Measurements from ENCODE around the gene PWP2.
"Not testable (repeated sequence)": the region's sequence is repeated elsewhere in the genome, so short reads cannot be mapped to it uniquely, and the experiment has no call there.

Gene PWP2

DNA sequence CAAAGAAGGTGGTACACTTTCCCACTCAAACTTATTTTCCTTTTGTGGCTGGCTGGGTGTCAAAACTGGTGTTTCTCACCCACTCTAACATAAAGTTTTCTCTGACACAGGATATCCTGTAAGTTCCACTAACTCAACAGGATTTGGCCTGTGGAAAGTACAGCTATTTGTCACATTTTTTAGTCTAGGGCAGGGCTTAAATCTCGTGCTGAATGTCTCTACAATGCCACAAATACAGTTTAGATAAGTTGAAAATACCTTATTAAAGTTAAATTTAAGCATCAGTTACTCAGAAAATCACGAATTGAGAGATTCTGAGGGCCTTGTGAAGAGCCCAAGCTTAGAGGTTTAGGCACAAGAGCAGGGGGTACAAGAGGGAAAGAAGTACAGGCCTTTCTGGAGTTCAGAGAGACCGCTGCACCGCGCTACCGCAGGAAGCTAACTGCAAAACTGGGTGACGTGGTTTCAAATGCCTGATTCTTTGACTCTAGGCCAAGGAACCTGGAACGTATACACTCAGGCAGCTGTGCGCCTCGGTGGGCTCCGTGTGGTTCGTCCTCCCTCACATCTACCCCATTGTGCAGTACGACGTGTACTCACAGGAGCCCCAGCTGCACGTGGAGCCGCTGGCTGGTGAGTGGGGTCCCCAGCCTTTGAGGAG is 23.4 kb upstream of the PWP2 start:
- peak; percentile 51 for DNase-seq (ENCODE audit: low read depth)

DNA sequence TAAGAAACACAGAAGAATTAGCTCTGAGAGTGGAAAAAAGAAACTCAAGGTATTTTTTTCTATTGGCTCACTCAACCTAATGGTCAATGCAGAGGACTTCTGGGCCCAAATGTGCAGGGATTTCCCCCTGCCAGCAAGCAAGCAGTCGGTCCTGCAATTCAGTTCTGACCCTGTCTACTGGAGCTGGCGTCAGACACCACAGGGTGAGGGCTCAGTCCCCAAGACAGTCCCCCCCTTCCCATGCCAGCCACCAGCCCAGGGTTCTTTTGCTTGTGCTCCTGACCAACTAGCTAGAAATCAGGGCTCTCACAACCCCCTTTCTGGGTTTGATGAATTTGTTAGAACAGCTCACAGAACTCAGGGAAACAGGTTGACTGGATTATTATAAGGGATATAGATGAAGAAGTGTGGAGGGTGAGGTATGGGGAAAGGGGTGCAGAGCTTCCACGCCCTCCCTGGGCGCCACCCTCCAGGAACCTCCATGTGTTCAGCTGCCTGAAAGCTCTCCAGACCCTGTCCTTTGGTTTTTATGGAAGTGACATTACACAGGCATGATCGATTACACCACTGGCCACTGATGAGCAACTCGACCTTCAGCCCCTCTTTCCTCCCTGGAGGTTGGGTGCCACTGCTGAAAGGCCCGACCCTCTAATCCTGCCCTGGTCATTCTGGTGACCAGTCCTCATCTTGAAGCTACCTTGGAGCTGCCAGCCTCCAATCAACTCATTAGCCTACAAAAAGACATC is 22.5 kb upstream of the PWP2 start:
- DNase-seq (ENCODE audit: low read depth): no peak

DNA sequence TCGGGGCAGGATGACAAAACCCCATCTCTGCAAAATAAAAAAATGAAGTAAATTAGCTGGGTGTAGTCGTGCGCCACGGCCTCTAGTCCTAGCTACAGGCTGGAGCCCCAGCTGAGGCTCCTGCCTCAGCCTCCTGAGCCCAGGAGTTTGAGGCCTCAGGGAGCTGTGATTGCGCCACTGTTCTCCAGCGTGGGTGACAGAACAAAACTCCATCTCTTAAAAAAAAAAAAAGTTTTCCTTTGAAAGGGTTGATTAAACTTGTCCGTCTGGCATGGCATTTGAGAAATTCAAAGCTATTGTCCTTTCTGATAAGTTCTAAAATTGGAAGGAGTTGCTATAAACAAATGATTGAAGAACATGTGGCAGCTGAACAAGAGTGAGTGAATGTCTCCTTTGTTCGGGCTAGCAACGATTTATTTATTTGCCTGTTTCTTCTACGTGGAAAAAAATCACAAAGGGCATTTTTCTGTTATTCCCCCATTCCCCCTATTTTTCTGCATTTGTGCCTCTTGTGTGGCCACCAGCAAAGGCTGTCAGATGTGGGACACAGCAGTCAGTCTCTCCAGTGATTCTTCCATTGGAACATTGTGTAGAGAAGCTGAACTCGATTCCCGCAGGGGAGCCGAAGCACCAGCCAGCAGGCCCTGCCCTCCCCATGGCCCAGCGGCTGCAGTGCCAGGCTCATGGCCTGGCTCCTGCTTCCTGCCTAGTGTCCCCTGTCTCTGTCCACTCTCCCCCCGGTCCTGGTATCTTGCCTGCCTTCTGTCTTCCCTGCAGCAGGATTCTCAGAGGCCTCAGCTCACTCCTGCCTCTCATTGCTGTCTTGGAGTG is 21.5 kb upstream of the PWP2 start:
- DNase-seq (ENCODE audit: low read depth): no peak

DNA sequence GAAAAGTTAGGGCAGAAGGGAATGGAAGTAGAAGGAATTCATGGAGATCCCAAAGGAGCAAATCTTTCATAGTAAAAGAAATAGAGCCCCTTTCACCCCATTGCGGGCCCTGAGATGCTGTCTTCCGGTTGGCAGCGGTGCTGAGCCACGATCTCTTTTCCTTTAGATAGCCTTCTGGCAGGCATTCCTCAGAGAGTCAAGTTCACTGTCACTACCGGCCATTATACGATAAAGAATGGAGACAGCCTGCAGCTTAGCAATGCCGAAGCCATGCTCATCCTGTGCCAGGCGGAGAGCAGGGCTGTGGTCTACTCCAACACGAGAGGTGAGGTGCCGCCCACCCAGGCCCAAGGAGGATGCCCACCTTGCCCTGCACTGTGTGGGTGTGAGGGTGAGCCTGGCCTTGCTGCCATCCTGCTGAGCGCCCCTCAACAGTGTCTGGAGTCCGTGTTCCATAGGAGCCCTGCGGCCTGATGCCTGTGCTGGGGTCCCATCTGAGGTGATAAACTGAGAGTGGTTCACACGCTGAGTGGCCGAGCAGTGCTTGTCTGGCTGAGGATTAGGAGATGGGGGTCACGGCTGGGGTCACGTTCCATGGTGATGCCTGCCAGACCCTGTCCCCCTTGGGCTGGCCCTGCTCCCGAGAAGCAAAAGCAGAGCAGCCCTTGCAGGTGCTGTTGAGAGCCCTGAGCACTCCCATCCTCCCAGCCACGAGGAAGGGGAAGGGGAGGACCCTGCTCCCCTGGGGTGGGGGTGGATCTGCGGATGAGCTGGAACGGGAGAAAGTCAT is 20.4 kb upstream of the PWP2 start:
- DNase-seq (ENCODE audit: low read depth): no peak

DNA sequence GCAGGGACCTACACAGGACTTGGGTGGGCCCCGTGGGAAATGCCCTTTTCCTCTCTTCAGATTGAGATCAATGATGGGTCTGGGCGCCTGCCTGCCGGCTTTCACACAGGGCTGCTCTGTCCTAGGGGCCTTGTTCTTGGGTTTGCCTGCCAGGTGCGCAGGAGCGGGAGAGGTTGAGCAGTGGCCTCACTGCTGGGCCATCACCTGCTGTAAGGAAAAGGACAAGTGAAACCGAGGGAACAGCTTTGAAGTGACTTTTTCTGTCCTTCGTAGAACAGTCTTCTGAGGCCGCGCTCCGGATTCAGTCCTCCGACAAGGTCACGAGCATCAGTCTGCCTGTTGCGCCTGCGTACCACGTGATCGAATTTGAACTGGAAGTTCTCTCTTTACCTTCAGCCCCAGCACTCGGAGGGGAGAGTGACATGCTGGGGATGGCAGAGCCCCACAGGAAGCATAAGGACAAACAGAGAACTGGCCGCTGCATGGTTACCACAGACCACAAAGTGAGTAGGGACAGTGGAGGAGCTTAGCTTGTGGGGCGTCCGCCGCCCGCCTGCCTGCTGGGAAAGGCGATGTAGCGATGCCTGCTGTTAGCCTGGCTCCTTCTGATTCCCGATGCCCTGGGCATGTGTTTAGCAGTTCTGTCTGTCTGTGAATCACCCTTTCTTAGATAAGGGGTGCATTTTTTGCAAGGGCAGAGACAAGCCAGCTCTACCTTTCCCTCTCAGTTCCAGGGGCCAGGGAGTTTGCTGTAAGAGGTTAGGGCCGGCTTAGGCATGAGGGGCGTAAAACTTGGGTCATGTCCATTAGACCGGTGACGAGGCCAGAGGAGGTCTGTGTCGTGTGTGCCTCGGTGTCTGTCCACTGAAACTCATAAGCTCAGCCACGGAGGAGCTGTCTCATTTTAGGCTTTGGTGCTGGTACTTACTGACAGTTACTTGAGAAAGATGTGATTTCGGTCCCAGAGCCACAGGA is 19.5 kb upstream of the PWP2 start:
- DNase-seq (ENCODE audit: low read depth): no peak

DNA sequence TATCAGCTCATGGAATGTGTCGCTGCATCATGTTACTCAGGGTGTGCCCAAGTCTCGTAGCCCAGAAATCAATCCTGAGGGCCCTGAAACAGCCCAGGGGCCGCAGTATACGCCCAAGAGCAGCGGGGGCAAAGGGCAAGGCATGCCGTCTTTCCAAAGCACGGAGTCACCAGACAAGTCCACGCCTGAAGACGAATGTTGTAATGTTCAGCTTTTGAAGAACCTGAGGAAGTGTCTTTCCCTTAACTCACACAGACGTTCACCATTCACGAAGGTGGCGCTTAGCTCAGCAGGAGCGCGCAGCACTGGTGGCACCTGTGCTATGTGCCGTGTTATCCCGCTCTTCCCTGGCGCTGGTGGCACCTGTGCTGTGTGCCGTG is 18.8 kb upstream of the PWP2 start:
- no peak for DNase-seq (ENCODE audit: low read depth)

DNA sequence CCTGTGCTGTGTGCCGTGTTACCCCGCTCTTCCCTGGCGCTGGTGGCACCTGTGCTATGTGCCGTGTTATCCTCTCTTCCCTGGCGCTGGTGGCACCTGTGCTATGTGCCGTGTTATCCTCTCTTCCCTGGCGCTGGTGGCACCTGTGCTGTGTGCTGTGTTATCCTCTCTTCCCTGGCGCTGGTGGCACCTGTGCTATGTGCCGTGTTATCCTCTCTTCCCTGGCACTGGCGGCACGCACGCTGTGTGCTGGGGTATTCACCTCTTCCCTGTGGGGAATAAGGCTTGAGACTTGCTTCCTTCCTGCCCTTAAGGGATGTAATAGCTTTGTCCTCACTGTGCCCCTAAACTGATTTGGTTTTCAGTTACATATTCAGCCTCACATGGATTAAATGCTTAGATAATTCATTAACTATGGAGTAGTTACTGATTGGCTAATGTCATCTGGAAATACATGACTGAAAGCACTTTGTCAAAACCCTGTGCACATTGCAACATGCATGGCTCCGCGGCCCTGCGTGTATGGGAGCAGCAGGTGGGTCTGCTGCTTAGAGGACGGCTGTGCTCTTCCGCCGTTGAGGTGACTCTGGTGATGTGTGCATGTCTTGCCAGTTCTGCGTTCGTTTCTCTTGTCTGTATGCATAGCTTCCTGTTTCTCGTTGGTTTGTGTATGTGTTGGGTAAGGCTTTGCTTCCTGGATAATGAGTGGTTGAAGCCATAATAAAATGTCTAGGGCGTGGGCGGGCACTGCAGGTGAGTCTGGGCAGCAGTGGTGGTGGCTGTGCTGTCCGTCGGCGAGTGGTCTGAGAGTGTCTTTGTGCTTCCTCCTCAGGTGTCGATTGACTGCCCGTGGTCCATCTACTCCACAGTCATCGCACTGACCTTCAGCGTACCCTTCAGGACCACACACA is 17.9 kb upstream of the PWP2 start:
- no peak for DNase-seq (ENCODE audit: low read depth)

DNA sequence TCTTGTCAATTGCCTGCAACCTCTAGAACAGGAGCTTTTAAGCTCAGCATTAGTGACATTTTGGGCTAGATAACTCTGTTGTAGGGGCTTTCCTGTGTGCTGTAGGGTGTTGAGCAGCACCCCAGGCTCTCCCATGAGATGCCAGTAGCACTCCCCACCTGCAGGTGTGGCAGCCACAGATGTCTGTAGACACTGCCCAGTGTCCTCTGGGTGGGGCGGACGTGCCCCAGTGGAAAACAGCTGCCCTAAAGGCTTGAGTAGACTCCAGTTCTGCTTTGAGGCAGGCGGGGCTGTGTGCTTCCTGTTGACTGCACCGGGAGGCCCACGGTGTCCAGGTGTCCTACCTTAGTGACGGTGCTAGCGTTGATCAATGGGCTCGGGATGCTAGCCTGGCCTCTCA is 16.9 kb upstream of the PWP2 start:
- no peak for DNase-seq (ENCODE audit: low read depth)

DNA sequence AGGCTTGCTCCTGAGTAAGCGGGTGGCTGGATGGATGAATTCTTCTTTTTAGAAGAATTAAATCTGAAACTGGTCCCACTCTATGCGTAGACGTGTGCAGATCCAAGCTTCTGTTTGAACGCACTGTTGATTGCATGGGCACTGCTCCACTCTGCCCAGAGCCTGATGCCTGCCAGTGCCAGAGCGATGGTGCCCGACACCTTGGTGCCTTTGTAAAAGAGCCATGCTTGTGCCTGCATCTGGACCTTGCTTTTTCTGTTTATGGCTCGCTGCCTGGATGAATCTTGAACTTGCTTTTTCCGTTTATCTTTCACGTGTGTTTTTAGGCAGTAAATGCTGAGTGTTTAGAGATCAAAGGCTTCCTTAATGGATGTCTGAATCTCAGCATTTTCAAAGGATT is 15.0 kb upstream of the PWP2 start:
- no peak for DNase-seq (ENCODE audit: low read depth)

DNA sequence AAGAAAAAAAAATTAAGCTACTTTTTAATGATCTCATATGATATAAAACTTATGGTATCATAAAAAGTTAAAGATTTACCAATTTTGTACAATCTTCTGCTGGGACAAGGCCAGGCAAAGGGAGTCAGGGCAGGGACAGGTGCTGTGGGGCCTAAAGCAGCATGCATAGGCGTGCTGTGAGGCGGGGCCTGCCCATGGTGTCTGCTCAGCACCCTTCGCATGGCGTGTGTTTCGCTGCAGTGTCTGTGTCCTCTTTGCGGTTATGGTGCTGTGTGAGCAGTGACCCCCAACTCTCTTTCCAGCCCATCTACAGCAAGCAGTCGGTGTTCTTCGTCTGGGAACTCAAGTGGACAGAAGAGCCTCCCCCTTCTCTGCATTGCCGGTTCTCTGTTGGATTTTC is 13.4 kb upstream of the PWP2 start:
- DNase-seq (ENCODE audit: low read depth): no peak

DNA sequence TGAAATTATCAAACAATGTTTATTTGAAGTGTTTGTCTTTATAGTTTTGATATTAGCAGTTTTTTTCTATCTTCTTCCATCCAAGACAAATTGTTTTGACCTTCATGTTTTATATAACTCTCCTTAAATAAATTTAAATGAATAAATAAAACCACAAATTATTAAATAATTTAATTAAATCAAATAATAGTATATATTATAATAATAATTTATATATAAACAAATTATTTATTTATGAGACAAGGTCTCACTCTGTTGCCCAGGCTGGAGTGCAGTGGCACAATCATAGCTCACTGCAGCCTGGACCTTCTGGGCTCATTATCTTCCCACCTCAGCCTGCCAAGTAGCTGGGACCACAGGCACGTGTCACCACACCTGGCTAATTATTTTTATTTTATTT is 12.4 kb upstream of the PWP2 start:
- no peak for DNase-seq (ENCODE audit: low read depth)

DNA sequence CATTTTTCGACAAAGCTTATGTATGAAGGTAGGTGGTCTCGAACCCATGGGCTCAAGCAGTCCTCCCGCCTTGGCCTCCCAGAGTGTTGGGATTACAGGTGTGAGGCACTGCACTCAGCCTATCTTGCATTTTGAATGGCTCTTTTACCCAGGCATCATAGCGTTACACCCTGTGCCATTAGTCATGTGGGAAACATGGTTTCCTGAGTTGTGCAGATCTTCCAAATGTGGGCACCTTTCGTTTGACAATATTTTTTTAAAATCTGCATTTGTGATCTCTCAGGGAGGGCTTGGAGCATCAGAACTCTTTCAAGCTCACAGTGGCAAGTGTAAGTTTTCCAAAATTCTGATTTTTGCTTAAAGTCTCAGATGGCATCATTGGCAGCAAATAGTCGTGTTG is 8.7 kb upstream of the PWP2 start:
- not testable (repeated sequence) for DNase-seq (ENCODE audit: low read depth)

DNA sequence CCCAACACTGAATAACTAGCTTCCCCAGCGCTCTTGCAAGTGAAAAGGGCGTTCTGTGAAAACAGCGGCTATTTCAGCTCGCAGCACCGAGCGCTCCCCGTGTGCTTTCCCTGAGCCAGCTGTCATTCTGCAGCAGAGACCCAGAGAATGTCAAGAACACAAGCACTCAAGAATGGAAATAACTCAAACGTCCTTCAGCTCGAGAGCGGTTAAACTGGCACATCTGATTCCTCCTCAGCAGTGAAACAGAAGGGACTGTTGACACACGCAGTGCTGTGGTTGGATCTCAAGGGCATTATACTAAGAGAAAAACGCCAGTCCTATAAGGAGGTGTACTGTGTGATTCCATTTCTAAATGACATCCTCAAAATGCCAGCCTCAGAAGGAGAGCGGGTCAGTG is 8.2 kb upstream of the PWP2 start:
- not testable (repeated sequence) for DNase-seq (ENCODE audit: low read depth)

DNA sequence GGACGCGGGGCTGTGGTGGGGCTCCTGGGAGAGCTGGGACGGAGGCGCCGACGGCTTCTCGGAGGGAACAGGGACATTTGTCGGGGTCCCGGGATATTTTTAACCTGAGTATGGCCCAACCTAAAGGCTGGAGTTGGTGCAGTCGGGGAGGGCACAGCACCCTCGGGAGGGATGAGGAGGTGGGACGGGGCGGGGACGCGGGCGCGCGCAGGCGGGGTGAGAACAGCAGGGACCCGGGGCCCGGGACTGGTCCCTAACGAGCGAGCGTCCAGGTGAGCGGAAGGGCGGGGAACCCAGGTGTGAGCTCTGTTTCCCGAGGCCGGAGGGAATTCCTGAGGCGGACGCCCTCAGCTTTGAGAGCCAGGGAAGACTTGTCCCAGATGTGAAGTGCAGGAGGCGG is 390 bp downstream of the PWP2 start:
- DNase-seq (ENCODE audit: low read depth): not testable (repeated sequence)

DNA sequence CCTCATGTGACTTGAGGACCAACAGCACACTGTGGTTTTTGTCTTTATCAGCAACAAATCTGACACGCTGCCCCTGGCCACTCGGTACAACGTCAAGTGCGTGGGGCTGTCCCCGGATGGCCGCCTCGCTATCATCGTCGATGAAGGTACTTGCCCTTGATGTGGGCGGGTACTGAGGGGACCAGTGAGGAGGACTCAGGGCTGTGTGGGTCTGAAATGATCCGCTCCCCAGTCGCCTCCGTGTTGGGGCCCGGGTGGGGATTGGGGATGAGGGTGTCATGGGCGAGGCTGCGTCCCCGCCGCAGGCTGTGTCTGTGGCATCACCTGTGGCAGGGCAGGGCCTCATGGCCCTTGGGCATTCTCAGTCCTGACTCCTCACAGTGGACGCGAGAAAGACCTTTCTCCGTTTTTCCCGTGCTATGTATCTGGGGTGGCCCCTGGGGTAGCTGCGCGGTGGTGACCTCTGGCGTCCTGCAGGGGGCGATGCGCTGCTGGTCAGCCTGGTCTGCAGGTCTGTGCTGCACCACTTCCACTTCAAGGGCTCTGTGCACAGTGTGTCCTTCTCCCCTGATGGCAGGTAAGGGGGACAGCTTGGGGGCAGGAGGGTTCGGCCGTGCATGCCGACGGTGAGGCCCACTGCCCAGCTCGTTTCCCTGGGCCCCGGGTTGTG is 6.6 kb downstream of the PWP2 start:
- not testable (repeated sequence) for DNase-seq (ENCODE audit: low read depth)

DNA sequence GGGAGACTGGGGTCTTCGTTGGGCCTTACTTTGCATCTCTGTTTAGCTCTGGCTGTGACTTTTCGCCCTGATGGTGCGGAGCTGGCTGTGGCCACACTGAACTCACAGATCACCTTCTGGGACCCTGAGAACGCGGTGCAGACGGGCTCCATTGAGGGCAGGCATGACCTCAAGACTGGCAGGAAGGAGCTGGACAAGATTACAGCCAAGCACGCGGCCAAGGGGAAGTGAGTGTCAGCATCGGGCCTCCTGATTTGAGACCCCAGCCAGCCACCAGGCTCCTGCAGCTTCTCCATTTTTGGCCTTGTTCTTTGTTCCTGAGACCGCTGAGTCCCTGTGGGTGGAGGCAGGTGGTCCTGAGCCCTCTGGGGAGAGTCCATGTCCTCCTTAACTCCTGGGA is 14.9 kb downstream of the PWP2 start:
- not testable (repeated sequence) for DNase-seq (ENCODE audit: low read depth)

DNA sequence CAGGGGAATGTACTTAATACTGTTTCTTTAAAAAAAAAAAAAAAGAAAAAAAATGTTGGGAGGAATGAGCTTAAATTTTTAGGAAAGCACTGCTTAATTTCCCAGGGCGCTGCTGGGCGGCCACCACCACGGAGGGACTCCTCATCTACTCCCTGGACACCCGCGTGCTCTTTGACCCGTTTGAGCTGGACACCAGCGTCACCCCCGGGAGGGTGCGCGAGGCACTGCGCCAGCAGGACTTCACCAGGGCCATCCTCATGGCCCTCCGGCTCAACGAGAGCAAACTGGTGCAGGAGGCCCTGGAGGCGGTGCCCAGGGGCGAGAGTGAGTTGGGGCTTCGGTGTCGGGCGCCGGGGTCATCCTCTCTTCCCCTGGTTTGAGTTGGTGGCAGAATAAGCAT is 20.6 kb downstream of the PWP2 start:
- not testable (repeated sequence) for DNase-seq (ENCODE audit: low read depth)

DNA sequence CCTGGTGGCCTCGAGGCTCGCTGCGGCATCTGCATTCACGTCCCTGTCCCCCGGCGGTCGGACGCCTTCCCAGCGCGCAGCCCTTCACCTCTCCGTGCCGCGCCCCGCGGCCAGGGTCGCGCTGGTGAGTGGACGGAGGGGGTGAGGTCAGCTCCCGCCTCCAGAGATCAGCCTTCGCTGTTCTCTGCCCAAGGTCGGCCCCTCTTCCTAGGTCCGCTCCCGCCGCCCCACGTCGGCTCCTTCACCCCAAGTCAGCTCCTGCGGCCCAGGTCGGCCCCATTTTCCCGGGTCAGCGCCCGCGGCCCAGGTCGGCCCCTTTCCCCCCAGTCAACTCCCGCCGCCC is 26.5 kb downstream of the PWP2 start:
- DNase-seq (ENCODE audit: low read depth): not testable (repeated sequence)

DNA sequence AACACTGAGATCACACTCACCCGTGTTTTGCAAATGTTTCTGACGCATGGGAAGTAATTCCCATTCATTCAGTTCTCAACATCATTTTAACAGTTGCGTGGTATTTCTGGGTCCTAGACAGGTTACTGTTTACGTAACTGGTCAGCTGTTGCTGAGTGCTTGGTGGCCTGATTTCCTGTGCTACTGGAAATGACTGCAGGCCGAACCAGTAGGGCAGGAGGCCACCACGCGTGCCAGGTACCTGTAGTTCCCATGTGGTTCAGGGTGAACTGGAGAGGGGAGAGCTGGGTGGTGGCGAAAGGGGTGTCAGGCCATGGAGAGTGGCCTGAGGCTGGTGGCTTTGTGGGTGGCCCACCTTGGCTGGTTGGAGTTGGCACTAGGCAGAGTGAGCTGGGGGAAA is 27.5 kb downstream of the PWP2 start:
- DNase-seq (ENCODE audit: low read depth): not testable (repeated sequence)

Measured in activated gamma-delta T cell treated with anti-CD3 and anti-CD28 coated beads, Interleukin-2, amount 50 U/mL, for 16 hours (primary cell).